ENCODE data around the gene PHACTR1.
"Not testable (repeated sequence)": the region's sequence is repeated elsewhere in the genome, so short reads cannot be mapped to it uniquely, and the experiment has no call there.

Gene PHACTR1

GRCh38 chr6:13159822-13160221 is 443.3 kb downstream of the PHACTR1 start:
- not testable (repeated sequence) for DNase-seq (ENCODE audit: low read depth)

GRCh38 chr6:13163161-13163944 is 446.8 kb downstream of the PHACTR1 start:
- no peak for DNase-seq (ENCODE audit: low read depth)

GRCh38 chr6:13164291-13164690 is 447.7 kb downstream of the PHACTR1 start:
- DNase-seq (ENCODE audit: low read depth) = no peak

- no peak for DNase-seq (ENCODE audit: low read depth)
These were observed 449.1 kb downstream of the PHACTR1 start for GRCh38 chr6:13165502-13166172.

GRCh38 chr6:13166269-13166668 is 449.7 kb downstream of the PHACTR1 start:
- DNase-seq (ENCODE audit: low read depth) = no peak

GRCh38 chr6:13166916-13167315 is 450.3 kb downstream of the PHACTR1 start:
- no peak for DNase-seq (ENCODE audit: low read depth)

GRCh38 chr6:13172291-13172690 is 455.7 kb downstream of the PHACTR1 start:
- DNase-seq (ENCODE audit: low read depth) = no peak

- no peak for DNase-seq (ENCODE audit: low read depth)
These were observed 458.5 kb downstream of the PHACTR1 start for GRCh38 chr6:13175087-13175486.

GRCh38 chr6:13175759-13176158 is 459.2 kb downstream of the PHACTR1 start:
- DNase-seq (ENCODE audit: low read depth) = no peak

GRCh38 chr6:13177664-13178063 is 461.1 kb downstream of the PHACTR1 start:
- DNase-seq (ENCODE audit: low read depth) = no peak

- no peak for DNase-seq (ENCODE audit: low read depth)
These were observed 461.5 kb downstream of the PHACTR1 start for GRCh38 chr6:13178107-13178506.

- no peak for DNase-seq (ENCODE audit: low read depth)
These were observed 464.0 kb downstream of the PHACTR1 start for GRCh38 chr6:13180538-13180937.

GRCh38 chr6:13181393-13181792 is 464.8 kb downstream of the PHACTR1 start:
- no peak for DNase-seq (ENCODE audit: low read depth)

- DNase-seq (ENCODE audit: low read depth) = no peak
These were observed 467.0 kb downstream of the PHACTR1 start for GRCh38 chr6:13183415-13184088.

- DNase-seq (ENCODE audit: low read depth) = no peak
These were observed 467.5 kb downstream of the PHACTR1 start for GRCh38 chr6:13184089-13184468.

- no peak for DNase-seq (ENCODE audit: low read depth)
These were observed 468.0 kb downstream of the PHACTR1 start for GRCh38 chr6:13184547-13184946.

- no peak for DNase-seq (ENCODE audit: low read depth)
These were observed 470.3 kb downstream of the PHACTR1 start for GRCh38 chr6:13186861-13187260.

GRCh38 chr6:13187692-13188091 is 471.1 kb downstream of the PHACTR1 start:
- no peak for DNase-seq (ENCODE audit: low read depth)

- DNase-seq (ENCODE audit: low read depth) = no peak
These were observed 471.7 kb downstream of the PHACTR1 start for GRCh38 chr6:13188306-13188705.

- DNase-seq (ENCODE audit: low read depth) = no peak
These were observed 473.1 kb downstream of the PHACTR1 start for GRCh38 chr6:13189710-13190109.

GRCh38 chr6:13190376-13190775 is 473.8 kb downstream of the PHACTR1 start:
- no peak for DNase-seq (ENCODE audit: low read depth)

GRCh38 chr6:13191461-13191860 is 474.9 kb downstream of the PHACTR1 start:
- no peak for DNase-seq (ENCODE audit: low read depth)

- DNase-seq (ENCODE audit: low read depth) = no peak
These were observed 478.3 kb downstream of the PHACTR1 start for GRCh38 chr6:13194852-13195251.
